Right lung (tissue), 10 donors: ENCODE measurements around the gene KRTAP21-2. TPM values are rescaled to one million over a fixed set of nuclear protein-coding genes. Genes with fewer than 3 reads are reported as not detected.
"Not testable (repeated sequence)": the region's sequence is repeated elsewhere in the genome, so short reads cannot be mapped to it uniquely, and the experiment has no call there.

Experiments
- DNase-seq, 2 donors: peaks; one replicate each; pipeline ENCODE4 v3.0.0-alpha.2; 2013
- long read RNA-seq, 8 donors: transcript quantifications; one replicate each; lab custom pipeline, GENCODE V29; 2026
- polyA plus RNA-seq, 5 donors: library from polyadenylated mRNA; unstranded; fragments of 120-200 nt; gene quantifications; one replicate each; pipeline versions ENCODE4 v1.2.1 to v1.2.3, GENCODE V29; 2013; ENCODE audit warnings: inconsistent platforms in 1 of 5, low replicate concordance in 1 of 5; ENCODE audit not compliant: insufficient read length in 5 of 5, insufficient read depth in 1 of 5

The KRTAP21-2 gene
- polyA plus RNA-seq = not detected
- long read RNA-seq, donor 1 = 0 reads
- long read RNA-seq, donor 2 = 0 reads
- long read RNA-seq, donor 3 = 0 reads
- long read RNA-seq, donor 4 = 0 reads
- long read RNA-seq, donor 5 = 0 reads
- long read RNA-seq, donor 6 = 0 reads
- long read RNA-seq, donor 7 = 0 reads
- long read RNA-seq, donor 8 = 0 reads

- no peak for DNase-seq
These were observed at the start of gene KRTAP21-2 for GRCh38 chr21:30747159-30747558. TSS of gene KRTAP21-2 (minus strand) at chr21:30747259. CDS start at chr21:30747202, 57 bp downstream.

- no peak for DNase-seq
These were observed 46.7 kb upstream of the KRTAP21-2 start for GRCh38 chr21:30793581-30794314.

GRCh38 chr21:30779249-30779648 is 32.2 kb upstream of the KRTAP21-2 start:
- DNase-seq = no peak

GRCh38 chr21:30769724-30770431 is 22.8 kb upstream of the KRTAP21-2 start:
- no peak for DNase-seq

- no peak for DNase-seq
These were observed 13.7 kb upstream of the KRTAP21-2 start for GRCh38 chr21:30760776-30761175.

- no peak for DNase-seq
These were observed 11.2 kb upstream of the KRTAP21-2 start for GRCh38 chr21:30758306-30758705.

- DNase-seq = not testable (repeated sequence)
These were observed 8.3 kb upstream of the KRTAP21-2 start, which contains the start of gene KRTAP21-1 for GRCh38 chr21:30755328-30755727. TSS of gene KRTAP21-1 (minus strand) at chr21:30755428. CDS start at chr21:30755378, 50 bp downstream.

- no peak for DNase-seq
These were observed 6.6 kb downstream of the KRTAP21-2 start for GRCh38 chr21:30740462-30740861.

- no peak for DNase-seq
These were observed 14.0 kb downstream of the KRTAP21-2 start for GRCh38 chr21:30733026-30733425.

GRCh38 chr21:30726726-30727125 is 20.3 kb downstream of the KRTAP21-2 start:
- DNase-seq = no peak

- no peak for DNase-seq
These were observed 27.7 kb downstream of the KRTAP21-2 start for GRCh38 chr21:30719401-30719800.

GRCh38 chr21:30718239-30718909 is 28.7 kb downstream of the KRTAP21-2 start, which contains the start of gene KRTAP21-3:
TSS of gene KRTAP21-3 (minus strand) at chr21:30718777. CDS start at chr21:30718759, 18 bp downstream.
- no peak for DNase-seq

GRCh38 chr21:30717105-30717504 is 30.0 kb downstream of the KRTAP21-2 start:
- DNase-seq = no peak

GRCh38 chr21:30714946-30715345 is 32.1 kb downstream of the KRTAP21-2 start:
- DNase-seq = no peak

- no peak for DNase-seq
These were observed 32.6 kb downstream of the KRTAP21-2 start for GRCh38 chr21:30714456-30714855.

- DNase-seq = no peak
These were observed 33.3 kb downstream of the KRTAP21-2 start for GRCh38 chr21:30713766-30714165.

GRCh38 chr21:30710499-30710898 is 36.6 kb downstream of the KRTAP21-2 start:
- no peak for DNase-seq

- DNase-seq = no peak
These were observed 39.6 kb downstream of the KRTAP21-2 start for GRCh38 chr21:30707409-30707808.
